ENCODE results near the gene NTF3.
A peak's percentile ranks its signal among the peaks of the same experiment; 100 is the strongest.

Gene NTF3

GRCh38 chr12:5438671-5439200 is 6.8 kb downstream of the NTF3 start:
- TF ChIP-seq POLR2A (IDR thresholded peaks at IDR 0.05; ENCODE audit: low read depth, low read length): no peak
- DNase-seq (ENCODE audit: insufficient read length, low spot score) (no peak), FAIRE-seq (no peak)

GRCh38 chr12:5439371-5439771 is 7.5 kb downstream of the NTF3 start:
- TF ChIP-seq POLR2A (IDR thresholded peaks at IDR 0.05; ENCODE audit: low read depth, low read length): no peak
- no peak for FAIRE-seq
- no peak for DNase-seq (ENCODE audit: insufficient read length, low spot score)

GRCh38 chr12:5439788-5440300 is 7.9 kb downstream of the NTF3 start:
- FAIRE-seq (no peak), DNase-seq (ENCODE audit: insufficient read length, low spot score) (no peak)
- no peak for TF ChIP-seq POLR2A (IDR thresholded peaks at IDR 0.05; ENCODE audit: low read depth, low read length)

GRCh38 chr12:5440978-5441377 is 9.1 kb downstream of the NTF3 start:
- DNase-seq (ENCODE audit: insufficient read length, low spot score): no peak
- no peak for FAIRE-seq
- TF ChIP-seq POLR2A (IDR thresholded peaks at IDR 0.05; ENCODE audit: low read depth, low read length): no peak

- DNase-seq (ENCODE audit: insufficient read length, low spot score) (peak; percentile 38), FAIRE-seq (peak; percentile 15)
- no peak for TF ChIP-seq POLR2A (IDR thresholded peaks at IDR 0.05; ENCODE audit: low read depth, low read length)
These were observed 9.8 kb downstream of the NTF3 start for GRCh38 chr12:5441497-5442236.

- DNase-seq (ENCODE audit: insufficient read length, low spot score) (peak; percentile 61), FAIRE-seq (no peak)
- TF ChIP-seq POLR2A (IDR thresholded peaks at IDR 0.05; ENCODE audit: low read depth, low read length): no peak
These were observed 10.5 kb downstream of the NTF3 start for GRCh38 chr12:5442251-5443006.

- FAIRE-seq (no peak), DNase-seq (ENCODE audit: insufficient read length, low spot score) (no peak)
- TF ChIP-seq POLR2A (IDR thresholded peaks at IDR 0.05; ENCODE audit: low read depth, low read length): no peak
These were observed 12.6 kb downstream of the NTF3 start for GRCh38 chr12:5444520-5444919.

GRCh38 chr12:5447320-5447719 is 15.4 kb downstream of the NTF3 start:
- FAIRE-seq (no peak), DNase-seq (ENCODE audit: insufficient read length, low spot score) (no peak)
- TF ChIP-seq POLR2A (IDR thresholded peaks at IDR 0.05; ENCODE audit: low read depth, low read length): no peak

- FAIRE-seq (no peak), DNase-seq (ENCODE audit: insufficient read length, low spot score) (no peak)
- TF ChIP-seq POLR2A (IDR thresholded peaks at IDR 0.05; ENCODE audit: low read depth, low read length): no peak
These were observed 19.3 kb downstream of the NTF3 start for GRCh38 chr12:5451251-5451650.

- no peak for TF ChIP-seq POLR2A (IDR thresholded peaks at IDR 0.05; ENCODE audit: low read depth, low read length)
- DNase-seq (ENCODE audit: insufficient read length, low spot score) (no peak), FAIRE-seq (no peak)
These were observed 20.7 kb downstream of the NTF3 start for GRCh38 chr12:5452569-5452968.

- DNase-seq (ENCODE audit: insufficient read length, low spot score) (no peak), FAIRE-seq (no peak)
- no peak for TF ChIP-seq POLR2A (IDR thresholded peaks at IDR 0.05; ENCODE audit: low read depth, low read length)
These were observed 21.6 kb downstream of the NTF3 start for GRCh38 chr12:5453466-5453865.

- DNase-seq (ENCODE audit: insufficient read length, low spot score): no peak
- no peak for TF ChIP-seq POLR2A (IDR thresholded peaks at IDR 0.05; ENCODE audit: low read depth, low read length)
- FAIRE-seq: no peak
These were observed 23.1 kb downstream of the NTF3 start for GRCh38 chr12:5455045-5455444.

- TF ChIP-seq POLR2A (IDR thresholded peaks at IDR 0.05; ENCODE audit: low read depth, low read length): no peak
- FAIRE-seq (no peak), DNase-seq (ENCODE audit: insufficient read length, low spot score) (no peak)
These were observed 24.1 kb downstream of the NTF3 start for GRCh38 chr12:5456030-5456429.

- FAIRE-seq (no peak), DNase-seq (ENCODE audit: insufficient read length, low spot score) (peak; percentile 36)
- no peak for TF ChIP-seq POLR2A (IDR thresholded peaks at IDR 0.05; ENCODE audit: low read depth, low read length)
These were observed 25.0 kb downstream of the NTF3 start for GRCh38 chr12:5456906-5457305.

Data from H54 (cell line).